Measurements from ENCODE around the gene NRIP1.

DNA sequence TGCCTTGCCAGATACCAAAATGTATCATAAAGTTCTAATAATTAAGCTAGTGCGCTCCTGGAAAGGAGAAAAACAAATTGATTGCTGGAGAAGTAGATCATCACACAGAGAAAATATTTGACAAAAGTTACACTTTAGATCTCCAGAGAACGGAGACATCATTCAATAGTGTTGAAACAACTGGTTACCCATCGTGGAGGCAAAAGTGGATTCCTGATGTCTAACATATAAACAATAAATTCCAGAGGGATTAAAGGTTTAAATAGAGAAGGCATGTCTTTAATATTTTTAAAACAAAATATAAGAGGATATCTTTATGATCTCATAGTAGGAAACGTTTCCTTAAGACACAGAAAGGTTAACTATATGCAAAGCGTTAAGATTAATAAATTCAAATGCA is 41.0 kb downstream of the NRIP1 start:
- TF ChIP-seq, protein P1, sequence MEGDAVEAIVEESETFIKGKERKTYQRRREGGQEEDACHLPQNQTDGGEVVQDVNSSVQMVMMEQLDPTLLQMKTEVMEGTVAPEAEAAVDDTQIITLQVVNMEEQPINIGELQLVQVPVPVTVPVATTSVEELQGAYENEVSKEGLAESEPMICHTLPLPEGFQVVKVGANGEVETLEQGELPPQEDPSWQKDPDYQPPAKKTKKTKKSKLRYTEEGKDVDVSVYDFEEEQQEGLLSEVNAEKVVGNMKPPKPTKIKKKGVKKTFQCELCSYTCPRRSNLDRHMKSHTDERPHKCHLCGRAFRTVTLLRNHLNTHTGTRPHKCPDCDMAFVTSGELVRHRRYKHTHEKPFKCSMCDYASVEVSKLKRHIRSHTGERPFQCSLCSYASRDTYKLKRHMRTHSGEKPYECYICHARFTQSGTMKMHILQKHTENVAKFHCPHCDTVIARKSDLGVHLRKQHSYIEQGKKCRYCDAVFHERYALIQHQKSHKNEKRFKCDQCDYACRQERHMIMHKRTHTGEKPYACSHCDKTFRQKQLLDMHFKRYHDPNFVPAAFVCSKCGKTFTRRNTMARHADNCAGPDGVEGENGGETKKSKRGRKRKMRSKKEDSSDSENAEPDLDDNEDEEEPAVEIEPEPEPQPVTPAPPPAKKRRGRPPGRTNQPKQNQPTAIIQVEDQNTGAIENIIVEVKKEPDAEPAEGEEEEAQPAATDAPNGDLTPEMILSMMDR (IDR thresholded peaks at IDR 0.05): no peak
- TF ChIP-seq EZH2phosphoT487 (IDR thresholded peaks at IDR 0.05) (no peak), EZH2 (IDR thresholded peaks at IDR 0.05) (no peak)
